ENCODE data around the gene IKZF5. TPM values are rescaled to one million over a fixed set of nuclear protein-coding genes. Genes with fewer than 3 reads are reported as not detected.

The IKZF5 gene
- total RNA-seq, 1 experiment from 2014 or later: 10.4 TPM

DNA sequence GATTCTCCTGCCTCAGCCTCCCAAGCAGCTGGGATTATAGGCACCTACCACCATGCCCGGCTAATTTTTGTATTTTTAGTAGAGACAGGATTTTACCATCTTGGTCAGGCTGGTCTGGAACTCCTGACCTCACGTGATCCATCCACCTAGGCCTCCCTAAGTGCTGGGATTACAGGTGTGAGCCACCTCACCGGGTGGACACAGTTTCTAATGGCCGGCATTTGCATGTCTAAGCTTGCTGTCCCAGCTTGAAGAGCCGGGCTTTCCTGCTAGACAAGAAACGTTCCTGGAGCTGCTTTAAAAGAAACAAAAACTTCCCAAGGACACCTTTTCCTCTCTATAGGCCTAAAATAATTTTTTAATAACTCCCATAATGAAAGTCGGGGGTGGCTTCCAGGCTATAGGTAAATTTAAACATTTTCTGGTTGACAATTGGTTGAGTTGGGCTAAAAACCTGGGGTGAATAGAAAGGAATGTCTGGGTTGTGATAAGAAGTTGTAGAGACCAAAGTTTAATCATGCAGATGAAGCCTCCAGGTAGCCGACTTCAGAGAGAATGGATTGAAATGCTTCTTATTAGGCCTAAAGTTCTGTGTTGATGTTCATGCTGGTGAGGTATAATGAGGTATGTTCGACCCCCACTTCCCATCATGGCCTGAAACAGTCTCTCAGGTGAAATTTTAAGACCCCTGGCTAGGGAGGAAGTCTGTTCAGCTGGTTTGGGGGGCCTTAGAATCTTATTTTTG is 9.0 kb upstream of the IKZF5 start:
- no peaks in the 10 kb centered on the region for H3K9me3 Mint-ChIP-seq (ENCODE audit: unreplicated experiment)
- no peaks in the 10 kb centered on the region for H3K27me3 Mint-ChIP-seq (ENCODE audit: insufficient read depth, unreplicated experiment)
- CTCF ChIA-PET: no interaction called here
- H3K36me3 ChIP-seq (ENCODE audit: control insufficient read depth, insufficient read depth, low read length): no peaks in the 10 kb centered on the region
- H3K4me3 ChIP-seq (ENCODE audit: low read depth, low read length): no peak overlapping the region
- BruUV-seq (replicated peaks): no TSS peak
- H3K4me1 Mint-ChIP-seq (ENCODE audit: low read depth, unreplicated experiment): peaks cover 7% of the 10 kb centered on the region
- POLR2A ChIA-PET: no interaction called here
- H3K9me3 ChIP-seq: no peaks in the 10 kb centered on the region
- no peak overlapping the region for H3K27ac Mint-ChIP-seq (ENCODE audit: unreplicated experiment)
- H3K4me1 ChIP-seq: no peaks in the 10 kb centered on the region
- DNase-seq: no peak
- H3K4me3 Mint-ChIP-seq (ENCODE audit: unreplicated experiment): no peak overlapping the region
- H3K36me3 Mint-ChIP-seq (ENCODE audit: insufficient read depth, unreplicated experiment): no peaks in the 10 kb centered on the region
- intact Hi-C loops (cut with micrococcal nuclease; ENCODE audit: unreplicated experiment): no loop called here
- H3K27me3 ChIP-seq (replicated peaks; ENCODE audit: control insufficient read depth, insufficient read depth, low read length): no peaks in the 10 kb centered on the region
- TF ChIP-seq, protein P1, sequence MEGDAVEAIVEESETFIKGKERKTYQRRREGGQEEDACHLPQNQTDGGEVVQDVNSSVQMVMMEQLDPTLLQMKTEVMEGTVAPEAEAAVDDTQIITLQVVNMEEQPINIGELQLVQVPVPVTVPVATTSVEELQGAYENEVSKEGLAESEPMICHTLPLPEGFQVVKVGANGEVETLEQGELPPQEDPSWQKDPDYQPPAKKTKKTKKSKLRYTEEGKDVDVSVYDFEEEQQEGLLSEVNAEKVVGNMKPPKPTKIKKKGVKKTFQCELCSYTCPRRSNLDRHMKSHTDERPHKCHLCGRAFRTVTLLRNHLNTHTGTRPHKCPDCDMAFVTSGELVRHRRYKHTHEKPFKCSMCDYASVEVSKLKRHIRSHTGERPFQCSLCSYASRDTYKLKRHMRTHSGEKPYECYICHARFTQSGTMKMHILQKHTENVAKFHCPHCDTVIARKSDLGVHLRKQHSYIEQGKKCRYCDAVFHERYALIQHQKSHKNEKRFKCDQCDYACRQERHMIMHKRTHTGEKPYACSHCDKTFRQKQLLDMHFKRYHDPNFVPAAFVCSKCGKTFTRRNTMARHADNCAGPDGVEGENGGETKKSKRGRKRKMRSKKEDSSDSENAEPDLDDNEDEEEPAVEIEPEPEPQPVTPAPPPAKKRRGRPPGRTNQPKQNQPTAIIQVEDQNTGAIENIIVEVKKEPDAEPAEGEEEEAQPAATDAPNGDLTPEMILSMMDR (IDR thresholded peaks at IDR 0.05; ENCODE audit: insufficient read depth in 1 of 2, low read depth in 1 of 2, low read length in 1 of 2, severe bottlenecking in 1 of 2, unreplicated experiment in 1 of 2): no peak

DNA sequence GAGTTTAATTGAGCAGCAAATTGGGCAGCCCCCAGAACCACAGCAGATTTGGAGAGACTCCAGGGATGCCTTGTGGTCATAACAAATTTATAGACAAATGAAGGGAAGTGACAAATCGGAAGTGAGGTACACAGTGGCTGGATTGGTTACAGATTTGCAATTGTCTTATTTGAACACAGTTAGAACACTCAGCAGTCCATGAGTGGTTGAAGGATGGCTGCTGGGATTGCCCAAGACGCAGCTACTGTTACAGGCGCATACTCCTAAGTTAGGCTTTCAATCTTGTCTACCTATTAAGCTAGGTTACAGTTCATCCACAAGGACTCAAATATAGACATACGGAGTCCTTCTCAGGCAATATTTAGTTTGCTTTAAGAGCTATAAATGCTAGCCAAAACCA is 7.6 kb upstream of the IKZF5 start:
- Mint-ChIP-seq H3K4me3 (ENCODE audit: unreplicated experiment) (no peak overlapping the region), H3K27ac (ENCODE audit: unreplicated experiment) (no peak overlapping the region), H3K4me1 (ENCODE audit: low read depth, unreplicated experiment) (peaks cover 2% of the 10 kb centered on the region), H3K27me3 (ENCODE audit: insufficient read depth, unreplicated experiment) (no peaks in the 10 kb centered on the region), H3K9me3 (ENCODE audit: unreplicated experiment) (no peaks in the 10 kb centered on the region), H3K36me3 (ENCODE audit: insufficient read depth, unreplicated experiment) (no peaks in the 10 kb centered on the region)
- Histone ChIP-seq H3K9me3 (no peaks in the 10 kb centered on the region), H3K4me1 (no peaks in the 10 kb centered on the region), H3K27me3 (replicated peaks; ENCODE audit: control insufficient read depth, insufficient read depth, low read length) (no peaks in the 10 kb centered on the region), H3K36me3 (ENCODE audit: control insufficient read depth, insufficient read depth, low read length) (no peaks in the 10 kb centered on the region), H3K4me3 (ENCODE audit: low read depth, low read length) (no peak overlapping the region)
- ChIA-PET CTCF (no interaction called here), POLR2A (no interaction called here)
- no peak for DNase-seq
- no TSS peak for BruUV-seq (replicated peaks)
- intact Hi-C loops (cut with micrococcal nuclease; ENCODE audit: unreplicated experiment): no loop called here
- TF ChIP-seq, protein P1 (IDR thresholded peaks at IDR 0.05; ENCODE audit: insufficient read depth in 1 of 2, low read depth in 1 of 2, low read length in 1 of 2, severe bottlenecking in 1 of 2, unreplicated experiment in 1 of 2): no peak

DNA sequence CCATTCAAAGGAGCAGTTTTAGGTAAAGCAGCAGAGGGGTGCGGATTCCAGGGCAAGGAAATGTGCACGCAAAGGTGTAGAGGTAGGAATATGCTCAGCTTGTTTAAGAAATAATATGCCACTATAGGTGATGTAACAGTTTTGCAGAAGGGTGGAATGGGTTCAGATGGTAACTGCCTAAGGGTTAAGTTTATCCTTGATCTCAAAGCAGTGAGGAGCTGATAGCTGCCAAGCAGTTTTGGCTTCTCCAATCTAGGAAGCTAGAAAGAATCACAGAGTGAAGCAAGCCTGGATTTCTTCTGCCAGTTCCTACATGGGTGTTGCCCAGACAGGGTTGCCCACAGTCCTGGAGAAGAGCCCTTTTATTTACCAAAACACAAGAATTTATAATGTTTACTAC is 6.2 kb upstream of the IKZF5 start:
- H3K36me3 ChIP-seq (ENCODE audit: control insufficient read depth, insufficient read depth, low read length): no peaks in the 10 kb centered on the region
- Mint-ChIP-seq H3K9me3 (ENCODE audit: unreplicated experiment) (no peaks in the 10 kb centered on the region), H3K36me3 (ENCODE audit: insufficient read depth, unreplicated experiment) (no peaks in the 10 kb centered on the region), H3K4me3 (ENCODE audit: unreplicated experiment) (no peak overlapping the region), H3K27me3 (ENCODE audit: insufficient read depth, unreplicated experiment) (no peaks in the 10 kb centered on the region), H3K4me1 (ENCODE audit: low read depth, unreplicated experiment) (no peaks in the 10 kb centered on the region), H3K27ac (ENCODE audit: unreplicated experiment) (no peak overlapping the region)
- TF ChIP-seq, protein P1 (IDR thresholded peaks at IDR 0.05; ENCODE audit: insufficient read depth in 1 of 2, low read depth in 1 of 2, low read length in 1 of 2, severe bottlenecking in 1 of 2, unreplicated experiment in 1 of 2): no peak
- intact Hi-C loops (cut with micrococcal nuclease; ENCODE audit: unreplicated experiment): no loop called here
- ChIA-PET CTCF (no interaction called here), POLR2A (interaction anchor here (1.0 kb wide), 1 partner anchor 196 kb away, joined by 3 read pairs; no protein-coding TSS in a partner anchor)
- H3K27me3 ChIP-seq (replicated peaks; ENCODE audit: control insufficient read depth, insufficient read depth, low read length): no peaks in the 10 kb centered on the region
- DNase-seq: no peak
- 0 out of 2 replicates have a peak, but pooled peaks cover 2% of the 10 kb centered on the region for H3K4me1 ChIP-seq
- no peaks in the 10 kb centered on the region for H3K9me3 ChIP-seq
- no TSS peak for BruUV-seq (replicated peaks)
- H3K4me3 ChIP-seq (ENCODE audit: low read depth, low read length): no peak overlapping the region
